HG03460 (cell line): Measurements from ENCODE around the gene MMP25.
"Not testable (repeated sequence)": the region's sequence is repeated elsewhere in the genome, so short reads cannot be mapped to it uniquely, and the experiment has no call there.

Experiments used
- ATAC-seq: cut with Tn5 transposase; IDR thresholded peaks from one replicate; pipeline ENCODE4 v1.9.1; 2021; ENCODE audit not compliant: unreplicated experiment

The MMP25 gene

GRCh38 chr16:3029491-3030221 lies 16.7 kb upstream of the MMP25 start:
- ATAC-seq, result no peak

GRCh38 chr16:3030222-3031212 lies 15.8 kb upstream of the MMP25 start:
- ATAC-seq, result no peak

DNA sequence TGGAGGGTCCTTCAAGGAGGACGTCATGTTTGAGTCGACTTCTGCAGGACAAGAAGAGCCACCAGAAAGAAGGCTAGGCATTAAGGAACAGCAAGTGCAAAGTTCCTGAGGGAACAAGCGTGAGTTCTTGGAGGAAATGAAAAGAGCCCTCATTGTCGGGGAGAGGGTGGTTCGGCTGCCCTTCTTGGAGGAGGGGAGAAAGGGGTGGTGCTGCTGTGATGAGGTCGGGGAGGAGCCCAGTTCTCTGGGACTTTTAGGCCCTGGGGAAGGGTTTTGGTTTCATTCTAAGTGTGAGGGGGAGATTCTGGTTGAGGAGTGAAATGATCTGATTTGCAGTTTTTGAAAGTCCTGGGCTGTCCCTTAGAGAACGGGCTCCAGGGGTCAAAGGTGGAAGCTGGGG lies 13.7 kb upstream of the MMP25 start:
- no peak for ATAC-seq

DNA sequence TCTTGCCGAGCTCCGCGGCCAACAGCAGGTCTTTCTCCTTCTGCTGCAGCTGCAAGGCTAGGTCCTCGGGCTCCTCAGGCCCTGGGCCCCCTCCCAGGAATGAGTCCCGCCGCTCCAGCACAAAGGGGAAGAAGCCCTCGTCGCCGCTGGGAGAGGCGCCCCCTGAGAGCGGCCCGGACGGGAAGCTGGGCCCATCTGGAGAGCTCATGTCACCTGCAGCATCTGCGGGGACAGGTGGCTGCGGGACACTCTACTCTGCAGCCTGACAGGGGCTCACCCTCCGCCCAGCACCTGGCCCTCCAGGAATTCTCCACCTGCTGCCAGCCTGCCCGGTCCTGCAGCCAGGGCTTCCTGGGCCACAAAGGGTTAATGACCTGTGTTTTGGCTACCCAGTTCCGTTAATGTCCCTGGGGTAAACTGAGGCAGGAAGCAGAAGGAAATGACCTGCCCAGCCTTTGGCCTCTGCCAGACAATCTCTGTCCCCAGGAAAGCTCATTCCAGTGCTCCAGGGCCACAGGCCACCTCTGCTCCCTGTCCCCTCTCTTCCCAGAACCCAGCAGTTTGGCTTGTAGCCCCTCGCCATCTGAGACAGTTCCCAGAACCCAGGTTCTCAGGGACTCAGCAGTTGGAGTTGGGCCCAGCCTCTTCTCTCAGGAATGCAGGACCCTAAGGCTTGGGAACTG lies 10.9 kb upstream of the MMP25 start:
- no peak for ATAC-seq

DNA sequence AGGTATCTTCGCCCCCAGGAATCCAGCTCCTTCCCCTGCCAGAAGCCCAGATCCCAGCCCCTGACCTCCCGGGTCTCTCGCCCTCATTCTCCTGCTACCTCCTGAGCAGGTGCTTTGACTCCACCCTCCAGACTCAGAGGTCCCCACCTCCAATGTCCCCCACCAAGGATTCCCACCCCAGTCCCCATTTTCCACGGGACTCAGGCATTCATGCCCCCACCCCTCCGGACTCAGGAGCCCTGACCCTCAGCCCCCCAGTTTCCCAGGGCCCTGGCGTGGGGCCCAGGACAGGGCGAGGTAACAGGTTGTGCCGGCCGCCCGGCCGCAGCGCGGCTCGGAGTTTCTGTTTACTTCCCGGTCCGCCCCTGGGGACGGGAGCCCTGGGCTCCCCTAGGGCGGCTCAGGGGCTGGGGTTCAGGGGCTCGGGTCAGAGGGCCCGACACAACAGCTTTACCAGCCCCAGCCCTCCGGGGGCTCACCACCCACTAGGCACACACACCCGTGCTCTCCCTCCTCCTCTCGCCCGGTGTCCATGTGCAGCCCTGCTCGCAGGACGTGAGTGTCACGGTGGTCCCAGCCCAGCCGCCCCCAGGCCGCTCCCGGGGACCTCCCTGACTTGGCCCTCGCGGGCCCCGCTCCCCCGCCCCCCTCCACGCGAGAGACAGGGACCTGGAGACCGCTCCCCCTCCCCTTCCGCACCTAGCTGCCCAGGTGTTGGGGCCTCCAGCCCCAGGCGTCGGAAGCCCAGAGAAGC lies 10.2 kb upstream of the MMP25 start:
- ATAC-seq, result no peak

- no peak for ATAC-seq
Observed at GRCh38 chr16:3036726-3037315, 9.5 kb upstream of the MMP25 start, which contains the start of gene BICDL2. Gene BICDL2, minus strand, starts transcription at chr16:3036944. Its CDS starts 1,448 bp downstream, at chr16:3035496.

- ATAC-seq, result no peak
Observed at GRCh38 chr16:3038256-3038655, 8.1 kb upstream of the MMP25 start.

- ATAC-seq, result no peak
Observed at GRCh38 chr16:3038896-3039295, 7.5 kb upstream of the MMP25 start.

GRCh38 chr16:3042376-3042775 lies 4.0 kb upstream of the MMP25 start:
- ATAC-seq, result no peak

DNA sequence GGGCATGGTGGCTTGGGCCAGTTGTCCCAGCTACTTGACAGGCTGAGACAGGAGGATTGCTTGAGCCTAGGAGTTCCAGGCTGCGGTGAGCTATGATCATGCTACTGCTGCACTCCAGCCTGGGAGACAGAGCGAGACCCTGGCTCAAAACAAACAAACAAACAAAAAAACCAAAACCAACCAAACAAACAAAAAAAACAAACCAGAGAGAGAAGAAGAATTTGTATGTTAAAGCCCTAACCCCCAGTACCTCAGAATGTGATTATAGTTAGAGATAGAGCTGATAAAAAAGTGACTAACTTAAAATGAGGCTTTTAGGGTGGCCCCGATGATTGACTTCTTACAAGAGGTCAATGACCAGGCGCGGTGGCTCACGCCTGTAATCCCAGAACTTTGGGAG lies 1.7 kb upstream of the MMP25 start:
- no peak for ATAC-seq

- ATAC-seq, result no peak
Observed at GRCh38 chr16:3046641-3047386, 453 bp downstream of the MMP25 start.

GRCh38 chr16:3047387-3047720 lies 993 bp downstream of the MMP25 start:
- no peak for ATAC-seq

- ATAC-seq, result no peak
Observed at GRCh38 chr16:3049921-3050481, 3.6 kb downstream of the MMP25 start.

DNA sequence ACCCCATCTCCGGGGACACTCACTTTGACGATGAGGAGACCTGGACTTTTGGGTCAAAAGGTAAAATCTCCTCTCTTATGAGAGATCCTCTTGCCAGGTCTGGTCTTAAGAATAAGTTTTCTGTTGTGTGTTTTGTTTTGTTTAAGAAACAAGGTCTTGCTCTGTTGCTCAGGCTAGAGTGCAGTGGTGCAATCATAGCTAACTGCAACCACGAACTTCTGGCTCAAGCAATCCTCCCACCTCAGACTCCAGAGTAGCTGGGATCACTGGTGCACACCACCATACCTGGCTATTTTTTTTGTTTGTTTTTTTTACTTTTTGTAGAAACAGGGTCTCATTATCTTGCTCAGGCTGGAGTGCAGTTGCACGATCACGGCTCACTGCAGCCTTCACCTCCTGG lies 4.1 kb downstream of the MMP25 start:
- ATAC-seq, result no peak

- no peak for ATAC-seq
Observed at GRCh38 chr16:3051009-3051408, 4.6 kb downstream of the MMP25 start.

DNA sequence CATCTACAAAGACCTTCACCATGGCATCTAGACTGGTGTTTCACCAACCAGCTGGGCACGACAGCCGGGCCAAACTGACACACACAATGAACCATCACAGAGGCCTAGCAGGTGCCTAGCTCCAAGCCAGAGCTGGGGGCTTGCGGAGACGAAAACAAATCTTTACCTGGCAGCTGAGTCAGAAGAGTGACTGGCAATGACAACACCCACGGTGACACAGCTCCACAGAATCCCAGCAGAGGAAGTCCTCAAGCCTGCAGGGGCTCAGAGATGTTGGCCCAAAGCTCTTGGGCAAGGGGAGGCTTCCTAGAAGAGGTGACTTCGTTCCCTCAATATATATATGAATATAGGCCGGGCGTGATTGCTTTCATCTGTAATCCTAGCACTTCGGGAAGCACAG lies 5.1 kb downstream of the MMP25 start:
- no peak for ATAC-seq

GRCh38 chr16:3052571-3053329 lies 6.4 kb downstream of the MMP25 start:
- ATAC-seq, result not testable (repeated sequence)

DNA sequence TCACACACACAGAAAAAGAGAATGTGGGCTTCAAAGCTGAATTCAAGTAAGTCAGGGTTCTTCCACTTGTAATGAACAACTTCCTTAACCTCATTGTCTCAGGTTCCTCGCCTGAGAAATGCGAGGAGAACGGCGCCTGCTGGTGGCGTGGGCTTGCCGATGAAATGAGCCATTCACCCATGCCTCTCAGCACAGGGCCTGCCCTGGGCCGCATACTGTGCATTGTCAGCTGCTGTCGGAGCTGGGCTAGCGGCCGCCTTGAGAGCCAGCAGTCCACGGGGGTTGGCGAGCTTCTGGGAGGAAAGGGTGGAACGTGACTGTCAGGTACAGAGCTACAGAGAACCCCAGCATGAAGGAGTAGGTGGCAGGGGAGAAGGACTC lies 7.0 kb downstream of the MMP25 start:
- not testable (repeated sequence) for ATAC-seq
